Right renal cortex interstitium (tissue), 3 donors: ENCODE measurements around the gene NES. TPM values are rescaled to one million over a fixed set of nuclear protein-coding genes. Genes with fewer than 3 reads are reported as not detected.

ENCODE experiments used
- DNase-seq, 3 donors: peaks; one replicate each; pipeline ENCODE4 v3.0.0-alpha.2; 2013; ENCODE audit warnings: low read depth in 3 of 3, low spot score in 2 of 3
- polyA plus RNA-seq, 3 donors: library from polyadenylated mRNA; unstranded; fragments of 120-200 nt; gene quantifications; one replicate each; pipeline ENCODE4 v1.2.1, GENCODE V29; 2013; ENCODE audit not compliant: insufficient read length in 3 of 3

NES gene
- polyA plus RNA-seq, 3 donors, result 164 to 179 (median 169) TPM

- no peak for DNase-seq
These were observed 12.3 kb downstream of the NES start for GRCh38 chr1:156664767-156665411.

GRCh38 chr1:156664046-156664766 is 13.0 kb downstream of the NES start:
- no peak for DNase-seq

- no peak for DNase-seq
These were observed 14.0 kb downstream of the NES start for GRCh38 chr1:156663178-156663577.

- no peak for DNase-seq
These were observed 14.5 kb downstream of the NES start for GRCh38 chr1:156662800-156663055.

- no peak for DNase-seq
These were observed 15.0 kb downstream of the NES start for GRCh38 chr1:156662005-156662799.

GRCh38 chr1:156660752-156661112 is 16.5 kb downstream of the NES start:
- no peak for DNase-seq

- peak in 2 of 3 donors; percentile 85 to 93 for DNase-seq
These were observed 17.0 kb downstream of the NES start for GRCh38 chr1:156659988-156660751.

- DNase-seq, result no peak
These were observed 17.6 kb downstream of the NES start for GRCh38 chr1:156659661-156659987.

- DNase-seq, result no peak
These were observed 18.1 kb downstream of the NES start for GRCh38 chr1:156658945-156659574.

GRCh38 chr1:156658496-156658895 is 18.7 kb downstream of the NES start:
- no peak for DNase-seq

- no peak for DNase-seq
These were observed 19.4 kb downstream of the NES start for GRCh38 chr1:156657741-156658319.

- DNase-seq, result no peak
These were observed 20.1 kb downstream of the NES start for GRCh38 chr1:156656806-156657740.

GRCh38 chr1:156655904-156656516 is 21.2 kb downstream of the NES start:
- DNase-seq, result no peak

GRCh38 chr1:156655151-156655903 is 21.9 kb downstream of the NES start:
- DNase-seq, result no peak

GRCh38 chr1:156654700-156655099 is 22.5 kb downstream of the NES start:
- no peak for DNase-seq

GRCh38 chr1:156652992-156653355 is 24.2 kb downstream of the NES start:
- DNase-seq, result no peak

GRCh38 chr1:156652131-156652991 is 24.8 kb downstream of the NES start:
- DNase-seq, result no peak
